Measurements from ENCODE around the gene HEXIM2. TPM values are rescaled to one million over a fixed set of nuclear protein-coding genes. Genes with fewer than 3 reads are reported as not detected.

HEXIM2 gene
- total and polyA plus RNA-seq, 8 donors: 0.92 to 34.4 (median 11.0) TPM

DNA sequence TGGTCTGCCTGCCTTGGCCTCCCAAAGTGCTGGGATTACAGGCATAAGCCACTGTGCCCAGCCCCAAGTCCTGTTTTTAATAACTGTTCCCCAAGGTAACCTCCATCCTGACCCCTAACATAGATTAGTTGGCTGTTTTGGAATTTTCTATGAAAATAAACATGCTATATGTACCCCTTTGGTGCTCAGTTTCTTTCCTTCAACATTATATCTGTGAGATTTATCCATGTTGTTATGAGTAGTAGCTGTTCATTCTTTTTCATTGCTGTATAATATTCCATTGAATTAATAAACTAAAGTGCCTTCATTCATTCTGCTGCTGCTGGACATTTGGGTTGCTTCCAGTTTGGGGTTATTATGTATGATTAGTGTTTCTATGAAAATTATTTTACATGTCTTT is 33.7 kb downstream of the HEXIM2 start:
- no peak for DNase-seq
- no peak overlapping the region for H3K4me3 ChIP-seq
- peaks cover 4 to 14% (median 10%) of the 10 kb centered on the region in 4 donors for H3K4me1 ChIP-seq
- no peaks in the 10 kb centered on the region for H3K9me3 ChIP-seq
- intact Hi-C loops (cut with DNase I; ENCODE audit: low total_unique reads): loop anchor here (5.0 kb wide), 1 partner anchor 58 kb away; the partner anchor contains the start of gene ACBD4
- no peak for TF ChIP-seq EP300 (IDR thresholded peaks at IDR 0.05)
- TF ChIP-seq, protein P1, sequence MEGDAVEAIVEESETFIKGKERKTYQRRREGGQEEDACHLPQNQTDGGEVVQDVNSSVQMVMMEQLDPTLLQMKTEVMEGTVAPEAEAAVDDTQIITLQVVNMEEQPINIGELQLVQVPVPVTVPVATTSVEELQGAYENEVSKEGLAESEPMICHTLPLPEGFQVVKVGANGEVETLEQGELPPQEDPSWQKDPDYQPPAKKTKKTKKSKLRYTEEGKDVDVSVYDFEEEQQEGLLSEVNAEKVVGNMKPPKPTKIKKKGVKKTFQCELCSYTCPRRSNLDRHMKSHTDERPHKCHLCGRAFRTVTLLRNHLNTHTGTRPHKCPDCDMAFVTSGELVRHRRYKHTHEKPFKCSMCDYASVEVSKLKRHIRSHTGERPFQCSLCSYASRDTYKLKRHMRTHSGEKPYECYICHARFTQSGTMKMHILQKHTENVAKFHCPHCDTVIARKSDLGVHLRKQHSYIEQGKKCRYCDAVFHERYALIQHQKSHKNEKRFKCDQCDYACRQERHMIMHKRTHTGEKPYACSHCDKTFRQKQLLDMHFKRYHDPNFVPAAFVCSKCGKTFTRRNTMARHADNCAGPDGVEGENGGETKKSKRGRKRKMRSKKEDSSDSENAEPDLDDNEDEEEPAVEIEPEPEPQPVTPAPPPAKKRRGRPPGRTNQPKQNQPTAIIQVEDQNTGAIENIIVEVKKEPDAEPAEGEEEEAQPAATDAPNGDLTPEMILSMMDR (IDR thresholded peaks at IDR 0.05): no peak
- TF ChIP-seq POLR2A (IDR thresholded peaks at IDR 0.05): no peak
- TF ChIP-seq POLR2AphosphoS5 (IDR thresholded peaks at IDR 0.05): no peak
- H3K36me3 ChIP-seq: no peaks in the 10 kb centered on the region
- no peak overlapping the region for H3K27ac ChIP-seq
- H3K27me3 ChIP-seq: no peaks in the 10 kb centered on the region

DNA sequence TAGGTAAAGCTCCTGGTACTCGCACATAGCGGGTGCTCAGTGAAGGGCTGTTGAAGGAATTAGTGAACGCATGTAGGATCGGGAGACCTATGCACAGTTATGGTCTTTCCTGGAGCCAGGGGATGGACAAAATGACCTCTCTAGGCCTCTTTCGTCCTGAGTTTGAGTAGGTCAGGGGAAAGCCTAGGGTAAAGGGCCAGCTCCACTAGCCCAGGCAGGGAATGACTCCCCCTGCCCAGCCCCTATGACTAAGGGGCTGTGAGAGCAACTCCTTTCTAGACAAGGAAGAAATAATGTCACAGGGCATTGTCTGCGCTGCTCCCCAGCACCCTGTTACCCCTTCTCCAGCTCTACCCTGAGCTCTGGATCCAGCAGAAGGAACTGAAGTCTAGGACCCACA is 35.4 kb downstream of the HEXIM2 start:
- 61 to 79% (median 73%) methylated on average over 6 of the region's 6 CpGs for WGBS, 5 donors
- Histone ChIP-seq H3K27me3 (no peaks in the 10 kb centered on the region), H3K4me1 (peaks cover 4 to 14% (median 10%) of the 10 kb centered on the region in 4 donors), H3K9me3 (no peaks in the 10 kb centered on the region), H3K36me3 (no peaks in the 10 kb centered on the region), H3K4me3 (no peak overlapping the region), H3K27ac (peak overlapping the region in 3 of 5 donors; percentile 23 to 74 (median 67))
- intact Hi-C loops (cut with DNase I; ENCODE audit: low total_unique reads): loop anchor here (5.0 kb wide), 1 partner anchor 60 kb away; the partner anchor contains the start of gene ACBD4
- no peak for DNase-seq
- no peak for TF ChIP-seq POLR2A (IDR thresholded peaks at IDR 0.05)
- no peak for TF ChIP-seq POLR2AphosphoS5 (IDR thresholded peaks at IDR 0.05)
- no peak for TF ChIP-seq EP300 (IDR thresholded peaks at IDR 0.05)
- TF ChIP-seq, protein P1 (IDR thresholded peaks at IDR 0.05): no peak

DNA sequence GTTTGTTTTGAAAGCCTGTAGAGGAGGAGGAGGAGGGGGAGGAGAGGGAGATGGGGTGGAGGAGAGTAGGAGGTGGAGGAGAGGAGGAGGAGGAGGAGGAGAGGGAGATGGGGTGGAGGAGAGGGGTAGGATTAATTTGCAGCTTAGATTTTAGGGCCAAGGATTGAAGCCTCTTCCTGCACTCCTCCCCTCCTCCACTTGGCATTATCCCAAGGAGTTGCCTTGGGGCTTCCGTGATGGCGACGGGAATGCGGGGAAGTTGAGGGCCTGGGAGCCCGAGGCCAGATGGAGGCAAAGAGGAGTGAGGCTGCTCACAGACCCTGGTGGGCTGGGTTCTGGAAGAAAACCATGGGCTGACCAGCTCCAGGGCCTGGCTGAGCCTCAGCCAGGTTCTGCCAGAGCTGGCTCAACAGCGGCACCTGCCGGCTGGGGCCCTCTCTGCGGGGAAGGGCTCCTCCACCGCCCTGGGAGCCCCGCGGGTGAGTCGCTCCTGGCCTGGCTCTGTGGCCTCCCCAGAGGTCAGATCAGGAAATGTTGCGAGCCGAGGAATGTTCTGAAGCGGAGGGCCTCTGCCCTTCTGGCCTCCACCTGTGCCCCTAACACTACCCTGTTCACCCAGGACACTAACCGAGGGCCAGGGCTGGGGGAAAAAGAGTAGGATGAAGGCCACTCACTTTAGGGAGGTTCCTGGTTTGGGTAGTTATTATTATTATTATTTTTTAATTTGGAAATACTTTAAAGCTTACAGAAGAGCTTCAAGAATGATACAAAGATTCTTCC is 36.1 kb downstream of the HEXIM2 start:
- Histone ChIP-seq H3K4me3 (no peak overlapping the region), H3K9me3 (no peaks in the 10 kb centered on the region), H3K4me1 (peaks cover 4 to 14% (median 10%) of the 10 kb centered on the region in 4 donors), H3K27ac (peak overlapping the region; percentile 23 to 74 (median 32)), H3K27me3 (no peaks in the 10 kb centered on the region), H3K36me3 (no peaks in the 10 kb centered on the region)
- intact Hi-C loops (cut with DNase I; ENCODE audit: low total_unique reads): loop anchor here (5.0 kb wide), 1 partner anchor 60 kb away; the partner anchor contains the start of gene ACBD4
- peak; percentile 95 to 96 for DNase-seq
- 0 to 3% (median 1%) methylated on average over 9 to 16 of the region's 16 CpGs for WGBS, 5 donors
- TF ChIP-seq EP300 (IDR thresholded peaks at IDR 0.05) (no peak), POLR2A (IDR thresholded peaks at IDR 0.05) (no peak), POLR2AphosphoS5 (IDR thresholded peaks at IDR 0.05) (peak in 2 of 3 donors; percentile 19 to 87)
- TF ChIP-seq, protein P1 (IDR thresholded peaks at IDR 0.05): peak in 6 of 7 experiments; percentile 94 to 99 (median 98)

DNA sequence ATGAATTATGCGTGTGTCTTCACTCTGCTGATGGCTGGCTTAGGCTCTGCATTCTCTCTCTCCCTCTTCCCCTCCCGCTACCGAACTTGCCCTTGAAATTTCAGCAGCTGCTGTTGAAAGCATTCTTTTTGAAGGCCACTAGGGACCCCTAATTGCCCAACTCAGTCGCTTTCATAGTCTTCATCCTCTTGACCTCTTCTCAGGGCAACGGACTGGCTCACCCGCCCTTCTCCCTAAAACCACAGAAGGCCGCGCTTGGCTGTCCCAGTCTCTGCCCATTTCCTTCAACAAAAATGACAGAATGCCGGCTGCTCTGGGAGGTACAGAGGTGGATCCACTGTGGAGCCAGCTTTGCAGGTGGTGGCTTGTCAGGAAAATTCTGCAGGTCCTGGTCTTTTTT is 39.0 kb downstream of the HEXIM2 start:
- Histone ChIP-seq H3K4me3 (no peak overlapping the region), H3K36me3 (no peaks in the 10 kb centered on the region), H3K4me1 (peaks cover 4 to 14% (median 10%) of the 10 kb centered on the region in 4 donors), H3K27me3 (no peaks in the 10 kb centered on the region), H3K9me3 (no peaks in the 10 kb centered on the region), H3K27ac (no peak overlapping the region)
- intact Hi-C loops (cut with DNase I; ENCODE audit: low total_unique reads): no loop called here
- DNase-seq: peak in 1 of 2 donors; percentile 13
- WGBS, 5 donors: 65 to 81% (median 74%) methylated on average over 9 of the region's 9 CpGs
- TF ChIP-seq EP300 (IDR thresholded peaks at IDR 0.05) (no peak), POLR2A (IDR thresholded peaks at IDR 0.05) (no peak), POLR2AphosphoS5 (IDR thresholded peaks at IDR 0.05) (no peak)
- TF ChIP-seq, protein P1 (IDR thresholded peaks at IDR 0.05): no peak

Measured in stomach (tissue), 9 donors.